SU-DHL-6 (cell line): ENCODE data around the gene TNFRSF1B.

ENCODE experiments used
- H2AFZ ChIP-seq: fragments of 200-600 bp; sonication (generic); 2 replicates; pipeline ENCODE4 v1.6.1; 2014; ENCODE audit warnings: low read depth, mild to moderate bottlenecking, moderate library complexity, mixed read lengths, antibody characterized with exemption, low read length; ENCODE audit not compliant: severe bottlenecking
- H3F3A ChIP-seq: fragments of 200-600 bp; shearing (Covaris generic); 2 replicates; pipeline ENCODE4 v1.6.0; 2016; ENCODE audit warnings: antibody characterized with exemption, mild to moderate bottlenecking; ENCODE audit not compliant: insufficient read depth
- H3K27ac ChIP-seq: fragments of 200-600 bp; sonication (generic); 2 replicates; pipeline ENCODE4 v1.5.1; 2016; ENCODE audit warnings: low read depth, mild to moderate bottlenecking, low read length, moderate library complexity, mixed read lengths
- H3K27me3 ChIP-seq: fragments of 200-600 bp; sonication (generic), shearing (Covaris generic); 2 replicates; pipeline ENCODE4 v1.6.0; 2014; ENCODE audit warnings: mild to moderate bottlenecking, low read length
- H3K36me3 ChIP-seq: fragments of 200-600 bp; sonication (generic); 2 replicates; pipeline ENCODE4 v1.6.1; 2014; ENCODE audit warnings: mild to moderate bottlenecking, low read length, mixed read lengths
- H3K4me2 ChIP-seq: fragments of 300-600, 200-600 bp; shearing (Covaris generic), sonication (generic); 2 replicates; pipeline ENCODE4 v1.6.0; 2014; ENCODE audit warnings: low read length, low read depth, mild to moderate bottlenecking; ENCODE audit not compliant: poor library complexity, severe bottlenecking
- H3K4me3 ChIP-seq: fragments of 200-600 bp; sonication (generic); 2 replicates; pipeline ENCODE4 v1.5.1; 2014; ENCODE audit warnings: antibody characterized with exemption, low read length, mild to moderate bottlenecking, mixed read lengths; ENCODE audit not compliant: insufficient read depth, poor library complexity, severe bottlenecking
- H3K79me2 ChIP-seq: fragments of 200-600 bp; sonication (generic); 2 replicates; pipeline ENCODE4 v1.6.1; 2014; ENCODE audit warnings: mild to moderate bottlenecking, low read length, moderate library complexity; ENCODE audit not compliant: insufficient read depth
- H3K9ac ChIP-seq: fragments of 200-600 bp; sonication (generic); 2 replicates; pipeline ENCODE4 v1.7.0; 2014; ENCODE audit warnings: mild to moderate bottlenecking, low read length
- H3K9me2 ChIP-seq: fragments of 200-600 bp; sonication (generic); replicated peaks from 2 replicates; pipeline ENCODE4 v1.6.1; 2014; ENCODE audit warnings: low read length; ENCODE audit not compliant: insufficient read depth
- H3K9me3 ChIP-seq: fragments of 200-600 bp; sonication (generic); 2 replicates; pipeline ENCODE4 v1.6.1; 2014; ENCODE audit warnings: low read length, mixed read lengths; ENCODE audit not compliant: insufficient read depth
- H4K20me1 ChIP-seq: fragments of 200-600 bp; sonication (generic); 2 replicates; pipeline ENCODE4 v1.6.1; 2014; ENCODE audit warnings: low read depth, mild to moderate bottlenecking, antibody characterized with exemption, low read length, moderate library complexity, mixed read lengths
- CTCF ChIP-seq: fragments of 200-600 bp; sonication (generic); IDR thresholded peaks from one replicate; pipeline ENCODE4 v1.5.1; 2017; ENCODE audit warnings: antibody characterized with exemption, mild to moderate bottlenecking, low read length, moderate library complexity; ENCODE audit not compliant: insufficient read depth, poor library complexity, severe bottlenecking
- EZH2phosphoT487 ChIP-seq: fragments of 200-600 bp; sonication (generic), shearing (Covaris generic); conservative IDR thresholded peaks from 2 replicates; pipeline ENCODE4 v1.6.1; 2018; ENCODE audit warnings: mild to moderate bottlenecking, antibody characterized with exemption, low read length, moderate library complexity, mixed read lengths

TNFRSF1B gene

GRCh38 chr1:12135612-12136011 lies 31.2 kb upstream of the TNFRSF1B start:
- H3K9me2 ChIP-seq, result no peaks in the 10 kb centered on the region
- H3K4me3 ChIP-seq, result no peak overlapping the region
- no peaks in the 10 kb centered on the region for H3K9me3 ChIP-seq
- H3K36me3 ChIP-seq, result no peaks in the 10 kb centered on the region
- H3K27me3 ChIP-seq, result no peaks in the 10 kb centered on the region
- no peak overlapping the region for H3K4me2 ChIP-seq
- H2AFZ ChIP-seq, result no peak overlapping the region
- no peaks in the 10 kb centered on the region for H3F3A ChIP-seq
- no peak for TF ChIP-seq EZH2phosphoT487
- no peak for TF ChIP-seq CTCF
- no peaks in the 10 kb centered on the region for H4K20me1 ChIP-seq
- H3K27ac ChIP-seq, result no peak overlapping the region
- no peak overlapping the region for H3K9ac ChIP-seq
- no peaks in the 10 kb centered on the region for H3K79me2 ChIP-seq

GRCh38 chr1:12136916-12137610 lies 29.7 kb upstream of the TNFRSF1B start:
- TF ChIP-seq CTCF (no peak), EZH2phosphoT487 (no peak)
- no peaks in the 10 kb centered on the region for H3K9me3 ChIP-seq
- no peaks in the 10 kb centered on the region for H3F3A ChIP-seq
- H2AFZ ChIP-seq, result no peak overlapping the region
- H3K4me2 ChIP-seq, result no peak overlapping the region
- H3K4me3 ChIP-seq, result no peak overlapping the region
- H3K36me3 ChIP-seq, result no peaks in the 10 kb centered on the region
- no peaks in the 10 kb centered on the region for H3K79me2 ChIP-seq
- H3K27me3 ChIP-seq, result no peaks in the 10 kb centered on the region
- no peaks in the 10 kb centered on the region for H3K9me2 ChIP-seq
- H4K20me1 ChIP-seq, result no peaks in the 10 kb centered on the region
- no peak overlapping the region for H3K9ac ChIP-seq
- H3K27ac ChIP-seq, result no peak overlapping the region

- TF ChIP-seq CTCF (no peak), EZH2phosphoT487 (no peak)
- Histone ChIP-seq H3K4me2 (no peak overlapping the region), H3K27me3 (no peaks in the 10 kb centered on the region), H3K4me3 (no peak overlapping the region), H3K9me2 (no peaks in the 10 kb centered on the region), H2AFZ (no peak overlapping the region), H3K27ac (no peak overlapping the region), H3K36me3 (no peaks in the 10 kb centered on the region), H3K79me2 (no peaks in the 10 kb centered on the region), H3K9me3 (no peaks in the 10 kb centered on the region), H3K9ac (no peak overlapping the region), H4K20me1 (no peaks in the 10 kb centered on the region), H3F3A (no peaks in the 10 kb centered on the region)
Observed at GRCh38 chr1:12138196-12139168, 28.3 kb upstream of the TNFRSF1B start.
